SK-N-SH treated with all-trans-retinoic acid at 6 μM for 48 hours (cell line): ENCODE results near the gene RPLP2.

Experiments used
- BACH2 ChIP-seq: fragments of 250-450 bp; sonication (Bioruptor Pico); IDR thresholded peaks from 2 replicates; pipeline ENCODE4 v1.9.0; 2021; ENCODE audit warnings: mild to moderate bottlenecking, borderline replicate concordance
- CSDC2 ChIP-seq: fragments of 250-450 bp; sonication (Bioruptor Pico); IDR thresholded peaks from 2 replicates; pipeline ENCODE4 v1.5.0; 2020; ENCODE audit warnings: mild to moderate bottlenecking, moderate library complexity
- ISL1 ChIP-seq: fragments of 250-450 bp; sonication (Bioruptor Pico); IDR thresholded peaks from 2 replicates; pipeline ENCODE4 v2.1.2; 2022; ENCODE audit warnings: mild to moderate bottlenecking, moderate library complexity
- PATZ1 ChIP-seq: fragments of 250-450 bp; sonication (Bioruptor Pico); IDR thresholded peaks from 2 replicates; pipeline ENCODE4 v1.8.0; 2020; ENCODE audit warnings: mild to moderate bottlenecking, moderate library complexity, borderline replicate concordance
- PPARA ChIP-seq: fragments of 250-450 bp; sonication (Bioruptor Pico); IDR thresholded peaks from 2 replicates; pipeline ENCODE4 v1.5.0; 2020; ENCODE audit warnings: mild to moderate bottlenecking, borderline replicate concordance
- RARB ChIP-seq: fragments of 250-450 bp; sonication (Bioruptor Pico); IDR thresholded peaks from 2 replicates; pipeline ENCODE4 v1.8.0; 2021; ENCODE audit warnings: mild to moderate bottlenecking, moderate library complexity
- ZC3H10 ChIP-seq: fragments of 250-450 bp; sonication (Bioruptor Pico); IDR thresholded peaks from 2 replicates; pipeline ENCODE4 v1.5.1; 2021; ENCODE audit warnings: mild to moderate bottlenecking, moderate library complexity
- ZFP3 ChIP-seq: fragments of 250-450 bp; sonication (Bioruptor Pico); IDR thresholded peaks from 2 replicates; pipeline ENCODE4 v1.5.0; 2020; ENCODE audit warnings: mild to moderate bottlenecking, moderate library complexity
- ZNF70 ChIP-seq: fragments of 450-650 bp; formaldehyde crosslinking; IDR thresholded peaks from 2 replicates; pipeline ENCODE4 v1.5.0; 2020; ENCODE audit warnings: mild to moderate bottlenecking, moderate library complexity
- TF ChIP-seq, protein P1 (sequence below): fragments of 250-450 bp; sonication (Bioruptor Pico); IDR thresholded peaks from 2 replicates; pipeline ENCODE4 v1.8.0; 2021; ENCODE audit warnings: low read depth, mild to moderate bottlenecking, moderate library complexity, borderline replicate concordance

DNA sequence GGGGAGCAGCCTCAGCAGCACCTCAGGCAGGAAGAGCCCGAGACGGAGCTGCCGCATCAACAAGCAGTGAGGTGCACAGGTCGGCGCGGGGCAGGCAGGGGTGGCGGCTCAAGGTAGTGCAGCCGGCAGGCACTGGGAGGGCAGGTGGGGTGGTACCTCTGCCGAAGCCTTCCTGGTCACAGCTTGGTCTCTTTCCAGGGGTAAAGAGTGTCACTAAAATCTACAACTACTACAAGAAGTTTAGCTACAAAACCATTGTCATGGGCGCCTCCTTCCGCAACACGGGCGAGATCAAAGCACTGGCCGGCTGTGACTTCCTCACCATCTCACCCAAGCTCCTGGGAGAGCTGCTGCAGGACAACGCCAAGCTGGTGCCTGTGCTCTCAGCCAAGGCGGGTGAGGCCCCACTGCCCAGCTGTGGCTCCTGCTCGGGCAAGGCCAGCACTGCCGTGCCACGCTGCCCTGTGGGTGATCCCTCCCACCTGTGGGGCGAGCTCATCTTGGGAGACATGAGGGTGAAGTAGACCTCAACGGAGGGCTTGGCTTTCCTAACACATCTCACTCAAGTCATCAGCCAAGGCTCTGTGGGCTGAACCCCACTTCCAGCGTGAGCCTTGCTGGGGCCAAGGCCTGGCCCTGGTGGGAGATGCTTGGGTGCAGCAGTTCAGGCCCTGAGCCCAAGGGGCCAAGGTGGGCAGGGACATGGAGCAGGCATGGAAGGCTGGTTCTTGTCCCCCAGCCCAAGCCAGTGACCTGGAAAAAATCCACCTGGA, 46.0 kb upstream of the RPLP2 start:
- TF ChIP-seq ZC3H10 (CRISPR knock-in tag) (no peak), PATZ1 (CRISPR knock-in tag) (no peak), CSDC2 (CRISPR knock-in tag) (no peak), PPARA (no peak), RARB (CRISPR knock-in tag) (no peak), BACH2 (CRISPR knock-in tag) (no peak), ISL1 (CRISPR knock-in tag) (no peak), ZNF70 (CRISPR knock-in tag) (no peak), ZFP3 (no peak)
- TF ChIP-seq, protein P1, sequence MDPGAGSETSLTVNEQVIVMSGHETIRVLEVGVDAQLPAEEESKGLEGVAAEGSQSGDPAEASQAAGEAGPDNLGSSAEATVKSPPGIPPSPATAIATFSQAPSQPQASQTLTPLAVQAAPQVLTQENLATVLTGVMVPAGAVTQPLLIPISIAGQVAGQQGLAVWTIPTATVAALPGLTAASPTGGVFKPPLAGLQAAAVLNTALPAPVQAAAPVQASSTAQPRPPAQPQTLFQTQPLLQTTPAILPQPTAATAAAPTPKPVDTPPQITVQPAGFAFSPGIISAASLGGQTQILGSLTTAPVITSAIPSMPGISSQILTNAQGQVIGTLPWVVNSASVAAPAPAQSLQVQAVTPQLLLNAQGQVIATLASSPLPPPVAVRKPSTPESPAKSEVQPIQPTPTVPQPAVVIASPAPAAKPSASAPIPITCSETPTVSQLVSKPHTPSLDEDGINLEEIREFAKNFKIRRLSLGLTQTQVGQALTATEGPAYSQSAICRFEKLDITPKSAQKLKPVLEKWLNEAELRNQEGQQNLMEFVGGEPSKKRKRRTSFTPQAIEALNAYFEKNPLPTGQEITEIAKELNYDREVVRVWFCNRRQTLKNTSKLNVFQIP (CRISPR knock-in tag): no peak
